ENCODE data around the gene DUSP1. TPM values are rescaled to one million over a fixed set of nuclear protein-coding genes. Genes with fewer than 3 reads are reported as not detected.

The DUSP1 gene
- total and polyA plus RNA-seq, 2 donors (not counting 3 experiments of a cell fraction or from before 2014, with no cell fraction given), result 36.1 to 196 TPM

DNA sequence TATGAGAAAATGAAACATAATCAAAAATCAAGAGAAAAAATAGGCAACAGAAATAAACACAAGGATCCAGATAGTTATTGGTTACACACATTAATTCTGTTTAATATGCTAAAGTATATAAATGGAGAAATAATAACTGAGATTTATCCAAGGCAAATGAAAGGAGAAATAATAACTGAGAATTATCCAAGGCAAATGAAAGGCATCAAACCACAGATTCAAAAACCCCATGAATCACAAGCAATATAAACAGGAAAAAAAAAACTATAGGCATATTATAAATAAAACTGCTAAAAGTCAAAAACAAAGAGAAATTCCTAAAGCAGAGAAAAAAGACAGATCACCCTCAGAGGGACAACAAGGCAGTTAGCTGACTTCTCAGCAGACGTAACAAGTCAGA is 10.9 kb downstream of the DUSP1 start:
- no peaks in the 10 kb centered on the region for H3K27me3 ChIP-seq (ENCODE audit: control insufficient read depth in 2 of 2, insufficient read depth in 2 of 2, low read length in 2 of 2)
- peaks cover 12% of the 10 kb centered on the region for H3K4me1 ChIP-seq (ENCODE audit: control insufficient read depth, extremely low read depth, insufficient read depth, low read length)
- ChIA-PET CTCF (interaction anchor here (0.7 to 2.7 kb wide), 8 partner anchors 8 to 180 kb away, joined by 3 to 9 read pairs (median 3); partner anchors contain the start of gene DUSP1), POLR2A (interaction anchor here (3.4 kb wide), 1 partner anchor 10 kb away, joined by 23 read pairs; the partner anchor contains the start of gene DUSP1)
- no peaks in the 10 kb centered on the region for H3K79me2 ChIP-seq (ENCODE audit: control insufficient read depth, insufficient read depth, low read length)
- BruUV-seq (replicated peaks), result no TSS peak
- H3K9me1 ChIP-seq (replicated peaks; ENCODE audit: control insufficient read depth, extremely low read depth, insufficient read depth, low read length), result no peaks in the 10 kb centered on the region
- TF ChIP-seq JUN (IDR thresholded peaks at IDR 0.05; ENCODE audit: borderline replicate concordance, insufficient read depth, insufficient read length, low read depth) (no peak), POLR2A (IDR thresholded peaks at IDR 0.05; ENCODE audit: low read depth, low read length) (no peak), FOS (IDR thresholded peaks at IDR 0.05; ENCODE audit: borderline replicate concordance, insufficient read depth, low read length) (no peak)
- intact Hi-C loops (cut with micrococcal nuclease) (no loop called here), dilution Hi-C loops (cut with MboI; ENCODE audit: extremely low pct_ligation_motif_present, low sequenced_read_pairs) (no loop called here)
- no peaks in the 10 kb centered on the region for H3K9me3 ChIP-seq (replicated peaks; ENCODE audit: control insufficient read depth, insufficient read depth, low read length)
- H2AFZ ChIP-seq (ENCODE audit: low read depth, low read length), result no peak overlapping the region
- no peak overlapping the region for H3K9ac ChIP-seq (replicated peaks; ENCODE audit: extremely low read depth, insufficient read depth, low read length)
- no peak for FAIRE-seq
- DNase-seq (ENCODE audit: low read depth, low spot score), result no peak
- no peaks in the 10 kb centered on the region for H3K36me3 ChIP-seq (ENCODE audit: control insufficient read depth in 2 of 2, extremely low read depth in 1 of 2, insufficient read depth in 2 of 2, low read length in 2 of 2)
- H3K27ac ChIP-seq (ENCODE audit: insufficient read depth, low read depth, low read length), result no peak overlapping the region
- no peak overlapping the region for H3K4me3 ChIP-seq (replicated peaks in 1 of 3; ENCODE audit: insufficient read depth in 1 of 3, low read depth in 1 of 3, low read length in 3 of 3)
- no peak overlapping the region for H3K4me2 ChIP-seq (ENCODE audit: insufficient read depth, low read length)
- no peaks in the 10 kb centered on the region for H4K20me1 ChIP-seq (replicated peaks; ENCODE audit: control insufficient read depth, extremely low read depth, insufficient read depth, low read length)

DNA sequence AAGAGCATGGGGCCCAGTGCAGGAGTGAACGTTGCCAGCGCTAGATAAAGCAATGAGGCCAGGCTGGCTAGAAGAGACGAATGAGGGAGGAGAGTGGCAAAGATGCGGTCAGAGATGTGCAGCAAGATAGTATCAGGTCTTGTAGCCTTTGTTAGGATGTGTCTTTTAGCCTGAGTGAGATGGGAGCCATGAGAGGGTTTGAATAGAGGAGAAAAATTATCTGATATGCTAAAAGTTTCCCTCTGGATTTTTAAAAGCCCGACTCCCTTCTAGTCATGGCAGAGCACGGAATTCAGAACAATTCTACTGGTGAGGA is 12.2 kb downstream of the DUSP1 start:
- intact Hi-C loops (cut with micrococcal nuclease) (no loop called here), dilution Hi-C loops (cut with MboI; ENCODE audit: extremely low pct_ligation_motif_present, low sequenced_read_pairs) (no loop called here)
- Histone ChIP-seq H3K27ac (ENCODE audit: insufficient read depth, low read depth, low read length) (no peak overlapping the region), H3K27me3 (ENCODE audit: control insufficient read depth in 2 of 2, insufficient read depth in 2 of 2, low read length in 2 of 2) (no peaks in the 10 kb centered on the region), H3K79me2 (ENCODE audit: control insufficient read depth, insufficient read depth, low read length) (no peaks in the 10 kb centered on the region), H2AFZ (ENCODE audit: low read depth, low read length) (no peak overlapping the region), H3K4me1 (ENCODE audit: control insufficient read depth, extremely low read depth, insufficient read depth, low read length) (peaks cover 8% of the 10 kb centered on the region), H3K9ac (replicated peaks; ENCODE audit: extremely low read depth, insufficient read depth, low read length) (no peak overlapping the region), H3K4me2 (ENCODE audit: insufficient read depth, low read length) (no peak overlapping the region), H3K9me3 (replicated peaks; ENCODE audit: control insufficient read depth, insufficient read depth, low read length) (no peaks in the 10 kb centered on the region), H3K9me1 (replicated peaks; ENCODE audit: control insufficient read depth, extremely low read depth, insufficient read depth, low read length) (no peaks in the 10 kb centered on the region), H3K4me3 (replicated peaks in 1 of 3; ENCODE audit: insufficient read depth in 1 of 3, low read depth in 1 of 3, low read length in 3 of 3) (no peak overlapping the region), H4K20me1 (replicated peaks; ENCODE audit: control insufficient read depth, extremely low read depth, insufficient read depth, low read length) (no peaks in the 10 kb centered on the region), H3K36me3 (ENCODE audit: control insufficient read depth in 2 of 2, extremely low read depth in 1 of 2, insufficient read depth in 2 of 2, low read length in 2 of 2) (no peaks in the 10 kb centered on the region)
- BruUV-seq (replicated peaks), result no TSS peak
- TF ChIP-seq JUN (IDR thresholded peaks at IDR 0.05; ENCODE audit: borderline replicate concordance, insufficient read depth, insufficient read length, low read depth) (no peak), POLR2A (IDR thresholded peaks at IDR 0.05; ENCODE audit: low read depth, low read length) (no peak), MYC (IDR thresholded peaks at IDR 0.05; ENCODE audit: low read depth, low read length) (no peak), EZH2 (IDR thresholded peaks at IDR 0.05; ENCODE audit: borderline replicate concordance, low read depth, low read length, severe bottlenecking) (no peak), GATA2 (IDR thresholded peaks at IDR 0.05; ENCODE audit: insufficient read depth, insufficient read length, low read depth, low read length) (no peak), POLR2AphosphoS5 (IDR thresholded peaks at IDR 0.05; ENCODE audit: insufficient read depth, low read depth, low read length) (no peak), FOS (IDR thresholded peaks at IDR 0.05; ENCODE audit: borderline replicate concordance, insufficient read depth, low read length) (no peak), MAX (IDR thresholded peaks at IDR 0.05; ENCODE audit: insufficient read depth, insufficient read length) (no peak)
- TF ChIP-seq, protein P1, sequence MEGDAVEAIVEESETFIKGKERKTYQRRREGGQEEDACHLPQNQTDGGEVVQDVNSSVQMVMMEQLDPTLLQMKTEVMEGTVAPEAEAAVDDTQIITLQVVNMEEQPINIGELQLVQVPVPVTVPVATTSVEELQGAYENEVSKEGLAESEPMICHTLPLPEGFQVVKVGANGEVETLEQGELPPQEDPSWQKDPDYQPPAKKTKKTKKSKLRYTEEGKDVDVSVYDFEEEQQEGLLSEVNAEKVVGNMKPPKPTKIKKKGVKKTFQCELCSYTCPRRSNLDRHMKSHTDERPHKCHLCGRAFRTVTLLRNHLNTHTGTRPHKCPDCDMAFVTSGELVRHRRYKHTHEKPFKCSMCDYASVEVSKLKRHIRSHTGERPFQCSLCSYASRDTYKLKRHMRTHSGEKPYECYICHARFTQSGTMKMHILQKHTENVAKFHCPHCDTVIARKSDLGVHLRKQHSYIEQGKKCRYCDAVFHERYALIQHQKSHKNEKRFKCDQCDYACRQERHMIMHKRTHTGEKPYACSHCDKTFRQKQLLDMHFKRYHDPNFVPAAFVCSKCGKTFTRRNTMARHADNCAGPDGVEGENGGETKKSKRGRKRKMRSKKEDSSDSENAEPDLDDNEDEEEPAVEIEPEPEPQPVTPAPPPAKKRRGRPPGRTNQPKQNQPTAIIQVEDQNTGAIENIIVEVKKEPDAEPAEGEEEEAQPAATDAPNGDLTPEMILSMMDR (IDR thresholded peaks at IDR 0.05; ENCODE audit: extremely low read depth in 1 of 2, insufficient read depth in 1 of 2, low read depth in 1 of 2, low read length in 2 of 2), result no peak
- DNase-seq (ENCODE audit: low read depth, low spot score), result no peak
- ChIA-PET POLR2A (interaction anchor here (3.4 kb wide), 1 partner anchor 12 kb away, joined by 23 read pairs; the partner anchor contains the start of gene DUSP1), CTCF (interaction anchor here (0.9 to 1.7 kb wide), 4 partner anchors 9 to 181 kb away, joined by 3 to 10 read pairs (median 4); no protein-coding TSS in a partner anchor)
- FAIRE-seq, result no peak
